Aorta (tissue), 5 donors: Measurements from ENCODE around the gene HS6ST3. TPM values are rescaled to one million over a fixed set of nuclear protein-coding genes. Genes with fewer than 3 reads are reported as not detected.

ENCODE experiments used
- ATAC-seq: fragments of 200-7000 bp; cut with Tn5 transposase; one replicate; pipeline ENCODE4 v1.9.1; 2022; ENCODE audit warnings: moderate library complexity; ENCODE audit not compliant: low FRiP score
- DNase-seq, 2 donors: peaks; one replicate each; pipeline ENCODE4 v3.0.0-alpha.2; 2020
- H3K27ac ChIP-seq, 2 donors: one replicate each; pipeline ENCODE4 v1.5.1; 2013; ENCODE audit warnings: low read length in 2 of 2, mild to moderate bottlenecking in 2 of 2, moderate library complexity in 2 of 2, control low read depth in 1 of 2, inconsistent platforms in 1 of 2, low read depth in 1 of 2
- H3K27me3 ChIP-seq, 2 donors: one replicate each; pipeline ENCODE4 v1.6.1; 2013; ENCODE audit warnings: control low read depth in 1 of 2, low read length in 1 of 2, mild to moderate bottlenecking in 1 of 2, moderate library complexity in 1 of 2; ENCODE audit not compliant: insufficient read depth in 2 of 2, control insufficient read depth in 1 of 2
- H3K36me3 ChIP-seq, 2 donors: one replicate each; pipeline ENCODE4 v1.6.1; 2013; ENCODE audit warnings: control low read depth in 1 of 2, low read length in 1 of 2, mild to moderate bottlenecking in 1 of 2; ENCODE audit not compliant: insufficient read depth in 2 of 2, control insufficient read depth in 1 of 2
- H3K4me1 ChIP-seq, 2 donors: one replicate each; pipeline ENCODE4 v1.6.1; 2013; ENCODE audit warnings: low read length in 2 of 2, control low read depth in 1 of 2, mild to moderate bottlenecking in 1 of 2, moderate library complexity in 1 of 2; ENCODE audit not compliant: insufficient read depth in 2 of 2, control insufficient read depth in 1 of 2
- H3K4me3 ChIP-seq, 2 donors: one replicate each; pipeline ENCODE4 v1.5.1; 2013; ENCODE audit warnings: low read length in 2 of 2, control low read depth in 1 of 2, mild to moderate bottlenecking in 1 of 2
- H3K9me3 ChIP-seq: one replicate; pipeline ENCODE4 v1.6.1; 2013; ENCODE audit warnings: mild to moderate bottlenecking, low read length; ENCODE audit not compliant: control insufficient read depth
- WGBS, 2 donors: extraction: QIAGEN DNeasy Blood & Tissue Kit; methylation state at CpG; one replicate each; pipeline ENCODE4 v1.1.7; 2013; 5-methylcytosine and 5-hydroxymethylcytosine counted together
- intact Hi-C, 2 donors: fragments of 100-400 bp; cut with DNase I; formaldehyde crosslinking; loops; one replicate each; pipeline versions ENCODE4 v1.14.2 to v1.15.0; 2022
- polyA plus RNA-seq, 2 donors: library from polyadenylated mRNA; stranded (reverse); fragments of 200-250 nt; gene quantifications; one replicate each; pipeline ENCODE4 v1.2.3, GENCODE V29; 2013
- total RNA-seq, 2 donors: library from RNA; stranded (reverse); fragmentation: NEBNext Ultra II Directional; extraction: Animal tissue kit (Norgen Biotek cat#: 25700); gene quantifications; one replicate each; pipeline ENCODE4 v1.2.1, GENCODE V29; 2021
- donor health status: healthy with polysubstance abuse.
- donor health status: Bipolar disorder and iron deficiency.
- donor health status: DM: no; HTN: no; CAD: no.
- donor health status: DM: no; HTN: no; CAD: no.
- donor health status: DM: yes; HTN: yes; CAD: no.

HS6ST3 gene
- total and polyA plus RNA-seq, 4 donors = under 0.01 to 4.9 (median 0.34) TPM

GRCh38 chr13:96783511-96783910 is 693.6 kb downstream of the HS6ST3 start:
- Histone ChIP-seq H3K27ac (no peak overlapping the region), H3K9me3 (no peaks in the 10 kb centered on the region), H3K27me3 (no peaks in the 10 kb centered on the region), H3K4me1 (peaks cover 4% of the 10 kb centered on the region in 2 donors), H3K36me3 (no peaks in the 10 kb centered on the region), H3K4me3 (no peak overlapping the region)
- 85 to 90% methylated on average over 3 of the region's 3 CpGs for WGBS, 2 donors
- intact Hi-C loops = loop anchor here in 1 of 2 donors (5.0 kb wide), 1 partner anchor 34 kb away; no protein-coding TSS in a partner anchor
- ATAC-seq (no peak), DNase-seq (no peak)

- Histone ChIP-seq H3K27ac (no peak overlapping the region), H3K4me1 (peaks cover 0 to 2% of the 10 kb centered on the region in 2 donors), H3K9me3 (no peaks in the 10 kb centered on the region), H3K36me3 (no peaks in the 10 kb centered on the region), H3K4me3 (no peak overlapping the region), H3K27me3 (no peaks in the 10 kb centered on the region)
- intact Hi-C loops = no loop called here
- DNase-seq = no peak
- 91 to 92% methylated on average over 3 of the region's 3 CpGs for WGBS, 2 donors
- no peak for ATAC-seq
Measured at GRCh38 chr13:96785986-96786385, 696.1 kb downstream of the HS6ST3 start.

- H3K27me3 ChIP-seq = no peaks in the 10 kb centered on the region
- H3K4me1 ChIP-seq = no peaks in the 10 kb centered on the region
- H3K27ac ChIP-seq = no peak overlapping the region
- H3K36me3 ChIP-seq = no peaks in the 10 kb centered on the region
- H3K4me3 ChIP-seq = no peak overlapping the region
- ATAC-seq (no peak), DNase-seq (no peak)
- intact Hi-C loops = loop anchor here in 1 of 2 donors (10.0 kb wide), 1 partner anchor 47 kb away; no protein-coding TSS in a partner anchor
- no peaks in the 10 kb centered on the region for H3K9me3 ChIP-seq
- WGBS, 2 donors = 68 to 75% methylated on average over 3 of the region's 3 CpGs
Measured at GRCh38 chr13:96792188-96792587, 702.3 kb downstream of the HS6ST3 start.

GRCh38 chr13:96792736-96793403 is 703.0 kb downstream of the HS6ST3 start:
- no peaks in the 10 kb centered on the region for H3K9me3 ChIP-seq
- no peaks in the 10 kb centered on the region for H3K4me1 ChIP-seq
- intact Hi-C loops = loop anchor here in 1 of 2 donors (10.0 kb wide), 1 partner anchor 48 kb away; no protein-coding TSS in a partner anchor
- H3K4me3 ChIP-seq = no peak overlapping the region
- H3K27ac ChIP-seq = no peak overlapping the region
- WGBS, 2 donors = 66 to 71% methylated on average over 8 of the region's 8 CpGs
- ATAC-seq (no peak), DNase-seq (no peak)
- no peaks in the 10 kb centered on the region for H3K36me3 ChIP-seq
- no peaks in the 10 kb centered on the region for H3K27me3 ChIP-seq

GRCh38 chr13:96793404-96793755 is 703.5 kb downstream of the HS6ST3 start:
- ATAC-seq (no peak), DNase-seq (no peak)
- H3K4me3 ChIP-seq = no peak overlapping the region
- intact Hi-C loops = loop anchor here in 1 of 2 donors (10.0 kb wide), 1 partner anchor 49 kb away; no protein-coding TSS in a partner anchor
- H3K36me3 ChIP-seq = no peaks in the 10 kb centered on the region
- no peaks in the 10 kb centered on the region for H3K27me3 ChIP-seq
- no peaks in the 10 kb centered on the region for H3K9me3 ChIP-seq
- 48 to 54% methylated on average over 4 of the region's 4 CpGs for WGBS, 2 donors
- H3K4me1 ChIP-seq = no peaks in the 10 kb centered on the region
- no peak overlapping the region for H3K27ac ChIP-seq

- no peak for ATAC-seq
Measured at GRCh38 chr13:96794669-96795068, 704.8 kb downstream of the HS6ST3 start.

GRCh38 chr13:96795670-96796069 is 705.8 kb downstream of the HS6ST3 start:
- Histone ChIP-seq H3K4me3 (no peak overlapping the region), H3K27me3 (no peaks in the 10 kb centered on the region), H3K27ac (no peak overlapping the region), H3K36me3 (no peaks in the 10 kb centered on the region), H3K9me3 (no peaks in the 10 kb centered on the region), H3K4me1 (no peaks in the 10 kb centered on the region)
- ATAC-seq (no peak), DNase-seq (no peak)
- WGBS, 2 donors = 76 to 88% methylated on average over 2 of the region's 2 CpGs
- intact Hi-C loops = loop anchor here in 1 of 2 donors (10.0 kb wide), 1 partner anchor 51 kb away; no protein-coding TSS in a partner anchor

More at GRCh38 chr13:96794669-96795068, 704.8 kb downstream of the HS6ST3 start:
- Histone ChIP-seq H3K27me3 (no peaks in the 10 kb centered on the region), H3K36me3 (no peaks in the 10 kb centered on the region), H3K9me3 (no peaks in the 10 kb centered on the region), H3K4me3 (no peak overlapping the region), H3K27ac (no peak overlapping the region), H3K4me1 (no peaks in the 10 kb centered on the region)
- no peak for DNase-seq
- intact Hi-C loops = loop anchor here in 1 of 2 donors (10.0 kb wide), 1 partner anchor 50 kb away; no protein-coding TSS in a partner anchor

GRCh38 chr13:96796091-96796633 is 706.3 kb downstream of the HS6ST3 start:
- Histone ChIP-seq H3K9me3 (no peaks in the 10 kb centered on the region), H3K27me3 (no peaks in the 10 kb centered on the region), H3K27ac (no peak overlapping the region), H3K36me3 (no peaks in the 10 kb centered on the region), H3K4me3 (no peak overlapping the region), H3K4me1 (no peaks in the 10 kb centered on the region)
- intact Hi-C loops = loop anchor here in 1 of 2 donors (10.0 kb wide), 1 partner anchor 51 kb away; no protein-coding TSS in a partner anchor
- 82 to 87% methylated on average over 2 of the region's 2 CpGs for WGBS, 2 donors
- ATAC-seq (no peak), DNase-seq (no peak)

GRCh38 chr13:96797136-96797535 is 707.2 kb downstream of the HS6ST3 start:
- DNase-seq = no peak
- 29 to 31% methylated on average over 1 of the region's 1 CpG for WGBS, 2 donors
- intact Hi-C loops = loop anchor here in 1 of 2 donors (10.0 kb wide), 1 partner anchor 52 kb away; no protein-coding TSS in a partner anchor
- Histone ChIP-seq H3K9me3 (no peaks in the 10 kb centered on the region), H3K27me3 (no peaks in the 10 kb centered on the region), H3K4me3 (no peak overlapping the region), H3K36me3 (no peaks in the 10 kb centered on the region), H3K4me1 (no peaks in the 10 kb centered on the region), H3K27ac (no peak overlapping the region)
- ATAC-seq = no peak
